ENCODE data around the gene PKIB.
"Not testable (repeated sequence)": the region's sequence is repeated elsewhere in the genome, so short reads cannot be mapped to it uniquely, and the experiment has no call there.

DNA sequence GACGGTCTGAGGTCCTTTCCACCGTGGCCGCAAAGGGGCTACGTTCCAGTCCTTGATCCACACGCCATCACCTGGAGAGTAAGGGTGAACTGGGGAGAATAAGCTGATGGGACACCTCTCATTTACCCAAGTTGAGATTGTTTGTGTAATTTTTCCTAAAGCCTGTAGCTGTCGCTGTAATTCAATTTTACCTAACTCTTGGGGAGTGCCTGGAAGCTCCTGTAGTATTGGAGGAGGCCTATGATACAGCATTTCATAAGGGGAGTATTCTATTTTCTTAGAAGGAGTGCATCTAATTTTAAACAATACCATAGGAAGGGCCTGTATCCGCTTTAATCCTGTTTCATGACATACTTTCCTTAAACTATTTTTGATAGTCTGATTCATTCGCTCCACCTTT lies 134.0 kb downstream of the PKIB start:
- not testable (repeated sequence) for TF ChIP-seq POLR2A (IDR thresholded peaks at IDR 0.05; ENCODE audit: low read length); GATA1 (IDR thresholded peaks at IDR 0.05; ENCODE audit: low read depth, low read length)

All from erythroblast (primary cell).